GM12878 (cell line): ENCODE measurements around the gene NEMF. TPM values are rescaled to one million over a fixed set of nuclear protein-coding genes. Genes with fewer than 3 reads are reported as not detected.
A peak's percentile ranks its signal among the peaks of the same experiment; 100 is the strongest.

ENCODE experiments used
- CBX3 ChIP-seq: fragments of 200-600 bp; sonication (generic); IDR thresholded peaks from 2 replicates; pipeline ENCODE4 v1.6.1; 2016; ENCODE audit warnings: low read depth, borderline replicate concordance
- CHD1 ChIP-seq: IDR thresholded peaks from 2 replicates; pipeline ENCODE4 v1.6.1; 2012; ENCODE audit warnings: low read depth, low read length, improper control_type of control experiment
- HDAC2 ChIP-seq: fragments of 200-600 bp; sonication (generic); IDR thresholded peaks from 2 replicates; pipeline ENCODE4 v1.6.1; 2017
- KAT2A ChIP-seq: conservative IDR thresholded peaks from 2 replicates; pipeline ENCODE4 v1.6.1; 2011; ENCODE audit warnings: low read depth, low read length; ENCODE audit not compliant: control insufficient read depth
- MEF2B ChIP-seq: fragments of 450-650 bp; IDR thresholded peaks from 2 replicates; pipeline ENCODE4 v1.6.1; 2018; ENCODE audit warnings: mild to moderate bottlenecking, moderate library complexity; ENCODE audit not compliant: partially characterized antibody, poor library complexity, severe bottlenecking
- NFIC ChIP-seq: IDR thresholded peaks from 2 replicates; pipeline ENCODE4 v1.6.1; 2012; ENCODE audit warnings: low read depth, mild to moderate bottlenecking, inconsistent platforms, low read length, moderate library complexity
- NR2C1 ChIP-seq: fragments of 450-650 bp; IDR thresholded peaks from 2 replicates; pipeline ENCODE4 v1.6.1; 2017; ENCODE audit warnings: antibody characterized with exemption, mild to moderate bottlenecking, moderate library complexity
- NR2F1 ChIP-seq: fragments of 450-650 bp; conservative IDR thresholded peaks from 2 replicates; pipeline ENCODE4 v1.6.1; 2017; ENCODE audit warnings: mild to moderate bottlenecking
- PML ChIP-seq: IDR thresholded peaks from 2 replicates; pipeline ENCODE4 v1.6.1; 2012; ENCODE audit warnings: low read length, inconsistent platforms
- POLR2A ChIP-seq: IDR thresholded peaks from 2 replicates; pipeline ENCODE4 v1.6.1; 2011; ENCODE audit warnings: low read depth, mild to moderate bottlenecking, low read length
- RAD21 ChIP-seq: IDR thresholded peaks from 2 replicates; pipeline ENCODE4 v1.6.1; 2011; ENCODE audit warnings: mild to moderate bottlenecking, low read depth, low read length, moderate library complexity; ENCODE audit not compliant: insufficient read depth
- RBBP5 ChIP-seq: fragments of 200-600 bp; sonication (generic); conservative IDR thresholded peaks from 2 replicates; pipeline ENCODE4 v1.6.1; 2016
- RCOR1 ChIP-seq: conservative IDR thresholded peaks from 2 replicates; pipeline ENCODE4 v1.6.1; 2012; ENCODE audit warnings: low read depth, low read length, improper control_type of control experiment
- RUNX3 ChIP-seq: IDR thresholded peaks from 2 replicates; pipeline ENCODE4 v1.6.1; 2012; ENCODE audit warnings: low read length, inconsistent platforms
- SPI1 ChIP-seq: IDR thresholded peaks from 2 replicates; pipeline ENCODE4 v1.6.1; 2011; ENCODE audit warnings: low read depth, mild to moderate bottlenecking, low read length, moderate library complexity, borderline replicate concordance; ENCODE audit not compliant: insufficient read depth
- SREBF1 ChIP-seq: IDR thresholded peaks from 2 replicates; pipeline ENCODE4 v1.6.1; 2012; ENCODE audit warnings: mild to moderate bottlenecking, low read length
- SUZ12 ChIP-seq: fragments of 200-600 bp; sonication (generic); IDR thresholded peaks from one replicate; pipeline ENCODE4 v1.6.1; 2018; ENCODE audit warnings: antibody characterized with exemption, mild to moderate bottlenecking; ENCODE audit not compliant: unreplicated experiment
- TCF12 ChIP-seq: IDR thresholded peaks from 2 replicates; pipeline ENCODE4 v1.6.1; 2011; ENCODE audit warnings: low read depth, mild to moderate bottlenecking, low read length
- WRNIP1 ChIP-seq: IDR thresholded peaks from 2 replicates; pipeline ENCODE4 v1.6.1; 2011; ENCODE audit warnings: low read depth, low read length, improper control_type of control experiment, borderline replicate concordance
- ZNF217 ChIP-seq: fragments of 450-650 bp; IDR thresholded peaks from 2 replicates; pipeline ENCODE4 v1.6.1; 2017; ENCODE audit warnings: antibody characterized with exemption, mild to moderate bottlenecking
- ZNF24 ChIP-seq: fragments of 450-650 bp; IDR thresholded peaks from 2 replicates; pipeline ENCODE4 v1.6.1; 2017; ENCODE audit warnings: antibody characterized with exemption, mild to moderate bottlenecking
- ZNF622 ChIP-seq: fragments of 450-650 bp; IDR thresholded peaks from 2 replicates; pipeline ENCODE4 v1.6.1; 2017; ENCODE audit warnings: mild to moderate bottlenecking, inconsistent platforms
- ZZZ3 ChIP-seq: IDR thresholded peaks from 2 replicates; pipeline ENCODE4 v1.6.1; 2011; ENCODE audit warnings: low read depth; ENCODE audit not compliant: control insufficient read depth, insufficient read length
- polyA plus RNA-seq, 11 experiments: library from polyadenylated mRNA; depleted of rRNA in 4 of 11; unstranded in 6 of 11; stranded (reverse) in 5 of 11; fragments of >200 nt; fragmentation: Nextera tagmentation in 4 of 11; fragmentation: Illumina TruSeq in 1 of 11; extraction: Ambion mirVana in 4 of 11; extraction: Trizol in 1 of 11; gene quantifications; 1 replicate in 1 of 11; 2 replicates in 10 of 11; pipeline versions ENCODE4 v1.2.1 to v1.2.3, GENCODE V29; 2011 to 2016; ENCODE audit warnings: inconsistent platforms in 2 of 11, missing spikeins in 2 of 11, low read depth in 1 of 11
- total RNA-seq, 4 experiments: library from RNA; depleted of rRNA in 3 of 4; stranded (reverse); fragments of >200 nt in 3 of 4; fragmentation: Illumina TruSeq in 1 of 4; extraction: Trizol in 1 of 4; gene quantifications; 2 replicates each; pipeline versions ENCODE4 v1.2.1 to v1.2.3, GENCODE V29; 2013 to 2021
- TF ChIP-seq, protein P1 (sequence below): fragments of 150-350 bp; IDR thresholded peaks from 2 replicates; pipeline ENCODE4 v1.6.1; 2014; ENCODE audit warnings: mild to moderate bottlenecking, low read depth, low read length
- TF ChIP-seq, protein P2 (sequence below): fragments of 450-650 bp; IDR thresholded peaks from 2 replicates; pipeline ENCODE4 v1.6.1; 2016; ENCODE audit warnings: mild to moderate bottlenecking
- TF ChIP-seq, protein P3 (sequence below): IDR thresholded peaks from 2 replicates; pipeline ENCODE4 v1.6.1; 2011; ENCODE audit warnings: borderline replicate concordance, low read depth, mild to moderate bottlenecking, moderate library complexity, low read length; ENCODE audit not compliant: insufficient read depth, poor library complexity, severe bottlenecking

Gene NEMF
- total and polyA plus RNA-seq, 10 of the 15 experiments (the other 5 are each of a cell fraction or from before 2014, with no cell fraction given) = 31.5 to 80.1 (median 61.1) TPM

DNA sequence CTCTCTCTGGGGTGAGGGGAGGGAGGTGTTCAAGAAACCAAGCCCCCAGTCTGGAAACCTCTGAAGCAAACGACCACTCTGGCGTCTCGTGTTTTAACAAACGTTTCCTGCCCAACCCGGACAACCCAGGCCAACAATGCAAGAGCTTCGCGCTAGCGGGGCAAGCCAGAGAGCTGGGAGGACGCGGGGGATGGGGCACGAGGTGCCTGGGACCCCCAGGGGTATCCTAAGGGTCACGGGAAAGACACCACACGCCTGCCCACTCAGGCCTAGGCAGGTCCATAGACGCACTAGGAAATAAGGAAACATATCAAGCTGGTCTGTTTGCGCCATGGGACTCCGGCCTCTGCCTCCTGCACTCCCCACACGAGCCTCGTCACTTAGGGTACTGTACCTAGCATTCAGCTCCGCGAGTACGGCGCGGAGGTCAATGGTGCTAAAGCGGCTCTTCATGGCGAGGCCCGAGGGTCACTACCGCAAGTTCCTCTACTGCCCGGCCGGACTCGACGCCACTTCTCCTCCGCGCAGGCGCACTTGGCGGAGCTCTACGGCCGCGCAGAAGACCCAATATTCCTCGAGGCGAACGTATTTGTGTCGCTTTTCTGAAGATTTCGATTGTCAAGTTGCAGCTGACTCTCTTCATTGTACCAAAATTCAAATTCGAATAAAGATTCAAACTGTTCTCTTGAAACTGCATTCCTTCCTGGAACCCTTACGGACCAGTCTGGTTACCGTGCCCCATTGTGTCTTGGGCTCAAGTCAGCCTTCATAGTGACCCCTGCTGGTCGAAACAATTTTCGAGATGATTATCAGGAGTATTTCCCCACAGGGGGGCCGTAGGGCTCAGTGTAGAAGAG is at the start of gene NEMF (continued):
- peak; percentile 29; the same call in 1 of the 2 replicates for TF ChIP-seq SPI1
- peak; percentile 72 for TF ChIP-seq NR2F1
- no peak for TF ChIP-seq NR2C1
- peak; percentile 57 for TF ChIP-seq RAD21
- peak; percentile 18; the same call in 1 of the 2 replicates for TF ChIP-seq TCF12
- TF ChIP-seq SUZ12 = no peak
- peak; percentile 54; the same call in 1 of the 2 replicates for TF ChIP-seq ZNF24
- no peak for TF ChIP-seq SREBF1
- no peak for TF ChIP-seq ZNF622
- TF ChIP-seq ZNF217 = no peak
- TF ChIP-seq CHD1 = peak; percentile 87; the same call in 1 of the 2 replicates
- TF ChIP-seq, protein P1, sequence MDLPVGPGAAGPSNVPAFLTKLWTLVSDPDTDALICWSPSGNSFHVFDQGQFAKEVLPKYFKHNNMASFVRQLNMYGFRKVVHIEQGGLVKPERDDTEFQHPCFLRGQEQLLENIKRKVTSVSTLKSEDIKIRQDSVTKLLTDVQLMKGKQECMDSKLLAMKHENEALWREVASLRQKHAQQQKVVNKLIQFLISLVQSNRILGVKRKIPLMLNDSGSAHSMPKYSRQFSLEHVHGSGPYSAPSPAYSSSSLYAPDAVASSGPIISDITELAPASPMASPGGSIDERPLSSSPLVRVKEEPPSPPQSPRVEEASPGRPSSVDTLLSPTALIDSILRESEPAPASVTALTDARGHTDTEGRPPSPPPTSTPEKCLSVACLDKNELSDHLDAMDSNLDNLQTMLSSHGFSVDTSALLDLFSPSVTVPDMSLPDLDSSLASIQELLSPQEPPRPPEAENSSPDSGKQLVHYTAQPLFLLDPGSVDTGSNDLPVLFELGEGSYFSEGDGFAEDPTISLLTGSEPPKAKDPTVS = no peak
- TF ChIP-seq, protein P2, sequence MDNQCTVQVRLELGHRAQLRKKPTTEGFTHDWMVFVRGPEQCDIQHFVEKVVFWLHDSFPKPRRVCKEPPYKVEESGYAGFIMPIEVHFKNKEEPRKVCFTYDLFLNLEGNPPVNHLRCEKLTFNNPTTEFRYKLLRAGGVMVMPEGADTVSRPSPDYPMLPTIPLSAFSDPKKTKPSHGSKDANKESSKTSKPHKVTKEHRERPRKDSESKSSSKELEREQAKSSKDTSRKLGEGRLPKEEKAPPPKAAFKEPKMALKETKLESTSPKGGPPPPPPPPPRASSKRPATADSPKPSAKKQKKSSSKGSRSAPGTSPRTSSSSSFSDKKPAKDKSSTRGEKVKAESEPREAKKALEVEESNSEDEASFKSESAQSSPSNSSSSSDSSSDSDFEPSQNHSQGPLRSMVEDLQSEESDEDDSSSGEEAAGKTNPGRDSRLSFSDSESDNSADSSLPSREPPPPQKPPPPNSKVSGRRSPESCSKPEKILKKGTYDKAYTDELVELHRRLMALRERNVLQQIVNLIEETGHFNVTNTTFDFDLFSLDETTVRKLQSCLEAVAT = peak; percentile 60
- peak; percentile 47; the same call in 1 of the 2 replicates for TF ChIP-seq RUNX3
- TF ChIP-seq RCOR1 = no peak; the same call in 1 of the 2 replicates
- no peak for TF ChIP-seq KAT2A
- TF ChIP-seq HDAC2 = no peak
- TF ChIP-seq, protein P3, sequence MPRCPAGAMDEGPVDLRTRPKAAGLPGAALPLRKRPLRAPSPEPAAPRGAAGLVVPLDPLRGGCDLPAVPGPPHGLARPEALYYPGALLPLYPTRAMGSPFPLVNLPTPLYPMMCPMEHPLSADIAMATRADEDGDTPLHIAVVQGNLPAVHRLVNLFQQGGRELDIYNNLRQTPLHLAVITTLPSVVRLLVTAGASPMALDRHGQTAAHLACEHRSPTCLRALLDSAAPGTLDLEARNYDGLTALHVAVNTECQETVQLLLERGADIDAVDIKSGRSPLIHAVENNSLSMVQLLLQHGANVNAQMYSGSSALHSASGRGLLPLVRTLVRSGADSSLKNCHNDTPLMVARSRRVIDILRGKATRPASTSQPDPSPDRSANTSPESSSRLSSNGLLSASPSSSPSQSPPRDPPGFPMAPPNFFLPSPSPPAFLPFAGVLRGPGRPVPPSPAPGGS = no peak
- no peak for TF ChIP-seq MEF2B
- peak; percentile 89 for TF ChIP-seq POLR2A
- no peak for TF ChIP-seq NFIC
- TF ChIP-seq ZZZ3 = no peak
- 0 out of 2 replicates have a peak, but pooled peaks have one; percentile 44 for TF ChIP-seq RBBP5
- 0 out of 2 replicates have a peak, but pooled peaks have one; percentile 77 for TF ChIP-seq WRNIP1
- no peak for TF ChIP-seq CBX3
- TF ChIP-seq PML = peak; percentile 61; the same call in 1 of the 2 replicates
